ENCODE data around the gene TBC1D22A. TPM values are rescaled to one million over a fixed set of nuclear protein-coding genes. Genes with fewer than 3 reads are reported as not detected.

TBC1D22A gene
- total and polyA plus RNA-seq, 2 experiments from 2014 or later, result 16.6 to 18.5 TPM

DNA sequence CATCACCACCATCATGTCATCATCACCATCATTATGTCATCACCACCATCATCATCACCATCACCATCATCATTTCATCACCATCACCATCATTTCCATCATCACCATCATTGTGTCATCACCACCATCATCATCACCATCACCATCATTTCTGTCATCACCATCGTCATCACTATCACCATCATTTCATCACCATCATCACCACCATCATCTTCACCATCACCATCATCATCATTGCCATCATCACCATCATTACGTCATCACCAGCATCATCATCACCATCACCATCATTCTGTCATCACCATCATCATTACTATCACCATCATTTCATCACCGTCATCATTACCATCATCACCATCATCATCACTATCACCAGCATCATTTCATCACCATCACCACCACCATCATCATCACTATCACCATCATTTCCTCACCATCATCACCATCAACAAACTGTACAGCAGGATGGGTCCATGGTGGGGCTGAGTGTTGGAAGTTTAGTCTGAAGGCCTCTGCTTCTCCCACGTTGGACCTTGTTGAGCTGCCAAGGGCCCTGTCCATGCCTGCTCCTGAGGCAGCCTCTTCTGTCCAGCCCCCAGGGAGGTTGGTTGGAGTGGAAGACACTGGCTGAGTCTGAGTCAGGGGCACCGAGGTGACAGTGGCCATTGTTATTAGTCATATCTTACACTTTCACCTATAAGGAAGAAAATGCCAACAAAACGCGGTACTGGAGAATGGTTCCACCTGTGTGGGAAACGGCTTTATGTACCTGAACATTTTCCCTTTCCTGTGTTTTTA is 247.1 kb downstream of the TBC1D22A start:
- TF ChIP-seq, protein P1, sequence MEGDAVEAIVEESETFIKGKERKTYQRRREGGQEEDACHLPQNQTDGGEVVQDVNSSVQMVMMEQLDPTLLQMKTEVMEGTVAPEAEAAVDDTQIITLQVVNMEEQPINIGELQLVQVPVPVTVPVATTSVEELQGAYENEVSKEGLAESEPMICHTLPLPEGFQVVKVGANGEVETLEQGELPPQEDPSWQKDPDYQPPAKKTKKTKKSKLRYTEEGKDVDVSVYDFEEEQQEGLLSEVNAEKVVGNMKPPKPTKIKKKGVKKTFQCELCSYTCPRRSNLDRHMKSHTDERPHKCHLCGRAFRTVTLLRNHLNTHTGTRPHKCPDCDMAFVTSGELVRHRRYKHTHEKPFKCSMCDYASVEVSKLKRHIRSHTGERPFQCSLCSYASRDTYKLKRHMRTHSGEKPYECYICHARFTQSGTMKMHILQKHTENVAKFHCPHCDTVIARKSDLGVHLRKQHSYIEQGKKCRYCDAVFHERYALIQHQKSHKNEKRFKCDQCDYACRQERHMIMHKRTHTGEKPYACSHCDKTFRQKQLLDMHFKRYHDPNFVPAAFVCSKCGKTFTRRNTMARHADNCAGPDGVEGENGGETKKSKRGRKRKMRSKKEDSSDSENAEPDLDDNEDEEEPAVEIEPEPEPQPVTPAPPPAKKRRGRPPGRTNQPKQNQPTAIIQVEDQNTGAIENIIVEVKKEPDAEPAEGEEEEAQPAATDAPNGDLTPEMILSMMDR (IDR thresholded peaks at IDR 0.05; ENCODE audit: low read depth, low read length), result no peak
- DNase-seq (ENCODE audit: low read depth in 1 of 2, low spot score in 1 of 2), result no peak
- no peak overlapping the region for H3K27ac ChIP-seq

DNA sequence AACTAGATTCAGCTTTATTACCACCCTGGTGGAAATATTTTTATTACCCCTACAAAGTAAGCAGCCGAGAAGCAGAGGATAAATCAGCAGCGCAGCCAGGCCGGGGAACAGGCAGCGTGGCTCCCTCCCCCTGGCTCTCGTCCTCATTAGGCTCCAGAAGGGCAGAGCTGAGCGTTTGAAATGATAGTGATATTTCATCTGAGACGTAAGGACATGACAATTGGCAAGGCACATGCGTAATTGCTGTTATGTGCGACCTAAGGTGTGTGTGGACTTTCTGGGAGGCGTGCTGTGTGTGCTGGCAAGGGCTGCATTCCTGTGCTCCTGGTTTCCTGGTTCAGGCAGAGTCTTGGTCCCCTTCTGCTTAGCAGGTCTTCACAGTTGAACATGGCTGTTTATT is 247.8 kb downstream of the TBC1D22A start:
- no peak overlapping the region for H3K27ac ChIP-seq
- TF ChIP-seq, protein P1 (IDR thresholded peaks at IDR 0.05; ENCODE audit: low read depth, low read length), result no peak
- H3K4me3 ChIP-seq, result no peak overlapping the region
- H3K9me3 ChIP-seq (ENCODE audit: low read depth), result no peaks in the 10 kb centered on the region
- H3K27me3 ChIP-seq, result no peaks in the 10 kb centered on the region
- no peaks in the 10 kb centered on the region for H3K36me3 ChIP-seq
- DNase-seq (ENCODE audit: low read depth in 1 of 2, low spot score in 1 of 2), result no peak
- H3K4me1 ChIP-seq (ENCODE audit: low read depth), result peaks cover 4% of the 10 kb centered on the region

More for the DNA sequence above, 247.1 kb downstream of the TBC1D22A start:
- H3K27me3 ChIP-seq, result no peaks in the 10 kb centered on the region
- H3K4me1 ChIP-seq (ENCODE audit: low read depth), result peaks cover 4% of the 10 kb centered on the region
- no peak overlapping the region for H3K4me3 ChIP-seq
- no peaks in the 10 kb centered on the region for H3K9me3 ChIP-seq (ENCODE audit: low read depth)
- no peaks in the 10 kb centered on the region for H3K36me3 ChIP-seq

DNA sequence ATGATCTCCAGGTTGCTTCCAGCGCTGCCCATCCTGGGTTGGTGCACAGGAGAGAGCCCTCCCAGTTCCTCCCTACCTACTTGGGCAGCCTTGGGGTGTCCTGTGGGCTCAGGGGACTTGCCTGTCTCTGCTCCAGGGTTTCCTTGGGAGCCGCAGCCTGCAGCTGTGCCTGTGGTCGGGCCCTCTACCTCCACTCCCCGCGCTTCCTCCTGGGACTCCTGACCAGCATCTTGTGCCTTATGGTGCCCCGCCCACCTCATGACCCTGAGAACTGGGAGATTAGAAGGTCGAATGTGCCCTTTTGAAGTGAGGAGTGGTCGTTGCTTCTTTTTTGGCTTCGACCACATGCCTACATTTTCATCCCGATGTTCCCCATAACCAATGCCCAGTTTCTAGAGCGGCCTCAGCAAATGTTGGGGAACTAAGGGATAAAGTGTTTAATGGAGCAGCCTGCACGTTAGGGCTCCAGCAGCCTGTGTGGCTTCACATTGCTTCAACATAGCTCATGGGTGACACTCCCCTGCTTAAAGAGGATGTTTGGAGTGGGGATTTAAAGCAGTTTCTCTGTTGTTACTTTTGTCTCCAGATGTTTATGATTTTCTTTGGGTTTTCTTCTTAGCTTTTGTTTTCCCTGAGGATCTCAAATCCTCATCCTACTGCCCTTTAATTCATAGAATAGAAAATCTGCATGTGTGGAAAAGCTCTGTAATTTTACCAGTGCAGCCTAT is 248.8 kb downstream of the TBC1D22A start:
- Histone ChIP-seq H3K4me3 (no peak overlapping the region), H3K27ac (no peak overlapping the region), H3K27me3 (no peaks in the 10 kb centered on the region), H3K9me3 (ENCODE audit: low read depth) (no peaks in the 10 kb centered on the region), H3K4me1 (ENCODE audit: low read depth) (peaks cover under 1% of the 10 kb centered on the region), H3K36me3 (no peaks in the 10 kb centered on the region)
- no peak for DNase-seq (ENCODE audit: low read depth in 1 of 2, low spot score in 1 of 2)
- TF ChIP-seq, protein P1 (IDR thresholded peaks at IDR 0.05; ENCODE audit: low read depth, low read length), result no peak

DNA sequence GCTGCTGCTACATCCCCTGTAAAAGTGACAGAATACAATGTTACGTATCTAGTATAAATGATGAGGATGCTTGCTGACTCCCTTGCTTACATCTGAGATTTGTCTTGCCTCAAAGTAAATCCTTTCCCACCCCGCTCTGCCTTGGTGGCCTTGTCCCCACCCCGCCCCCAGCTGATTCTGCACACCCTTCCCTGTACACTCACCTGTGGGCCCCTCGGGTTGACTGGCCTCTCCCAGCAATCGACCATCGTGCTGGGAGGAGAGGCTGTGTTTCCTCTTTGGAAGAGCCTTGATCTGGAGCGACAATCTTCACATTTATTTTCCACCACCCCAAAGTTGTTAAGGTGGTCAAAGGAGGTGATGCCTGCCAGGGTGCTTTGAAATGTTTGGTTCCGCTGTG is 249.4 kb downstream of the TBC1D22A start:
- Histone ChIP-seq H3K4me3 (no peak overlapping the region), H3K27ac (no peak overlapping the region), H3K4me1 (ENCODE audit: low read depth) (no peaks in the 10 kb centered on the region), H3K27me3 (no peaks in the 10 kb centered on the region), H3K36me3 (no peaks in the 10 kb centered on the region), H3K9me3 (ENCODE audit: low read depth) (no peaks in the 10 kb centered on the region)
- TF ChIP-seq, protein P1 (IDR thresholded peaks at IDR 0.05; ENCODE audit: low read depth, low read length), result no peak
- no peak for DNase-seq (ENCODE audit: low read depth in 1 of 2, low spot score in 1 of 2)

DNA sequence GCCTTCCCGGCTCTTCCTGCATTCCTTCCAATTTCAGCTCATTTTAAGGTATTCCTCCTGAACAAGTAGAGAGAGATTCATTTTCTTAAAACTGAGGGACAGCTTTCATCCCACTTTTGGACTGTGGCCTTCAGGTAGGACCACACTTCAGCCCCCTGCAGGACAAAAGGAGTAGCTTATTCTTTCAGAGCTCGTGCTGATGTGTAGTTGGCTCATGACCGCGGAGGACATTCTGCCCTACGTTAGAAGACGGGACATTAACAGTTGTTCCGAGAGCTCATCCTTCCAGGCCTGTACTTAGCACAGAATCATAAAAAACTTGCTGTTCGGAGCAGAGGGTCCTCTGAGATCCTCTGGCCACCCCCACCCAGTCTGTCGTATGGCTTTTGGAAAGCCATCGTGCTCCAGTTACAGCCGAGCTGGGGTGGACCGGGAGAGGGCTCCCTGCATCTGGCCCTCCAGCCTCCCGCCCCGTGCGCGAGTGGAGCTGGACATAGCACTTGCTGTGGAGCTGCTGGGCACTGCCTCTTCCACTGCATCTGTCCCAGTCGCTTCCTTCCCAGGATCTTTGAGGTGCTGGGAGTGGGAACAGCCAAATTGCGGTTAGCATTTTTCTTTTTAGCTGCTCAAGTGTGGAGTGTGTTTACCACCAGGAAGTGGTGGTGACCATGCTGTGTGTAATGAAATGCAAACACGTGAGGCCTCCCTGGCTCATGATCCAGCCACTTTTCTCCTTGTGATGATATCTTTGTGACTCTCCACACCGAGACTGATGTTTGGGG is 250.3 kb downstream of the TBC1D22A start:
- no peak overlapping the region for H3K4me3 ChIP-seq
- TF ChIP-seq, protein P1 (IDR thresholded peaks at IDR 0.05; ENCODE audit: low read depth, low read length), result peak; percentile 12
- H3K9me3 ChIP-seq (ENCODE audit: low read depth), result no peaks in the 10 kb centered on the region
- H3K27me3 ChIP-seq, result no peaks in the 10 kb centered on the region
- no peaks in the 10 kb centered on the region for H3K36me3 ChIP-seq
- DNase-seq (ENCODE audit: low read depth in 1 of 2, low spot score in 1 of 2), result peak in 1 of 2 donors; percentile 16
- H3K27ac ChIP-seq, result no peak overlapping the region
- H3K4me1 ChIP-seq (ENCODE audit: low read depth), result no peaks in the 10 kb centered on the region

Measured in cardiac muscle cell (in vitro differentiated cells and primary cell).